Measurements from ENCODE around the gene BTC.
"Not testable (repeated sequence)": the region's sequence is repeated elsewhere in the genome, so short reads cannot be mapped to it uniquely, and the experiment has no call there.

Gene BTC

DNA sequence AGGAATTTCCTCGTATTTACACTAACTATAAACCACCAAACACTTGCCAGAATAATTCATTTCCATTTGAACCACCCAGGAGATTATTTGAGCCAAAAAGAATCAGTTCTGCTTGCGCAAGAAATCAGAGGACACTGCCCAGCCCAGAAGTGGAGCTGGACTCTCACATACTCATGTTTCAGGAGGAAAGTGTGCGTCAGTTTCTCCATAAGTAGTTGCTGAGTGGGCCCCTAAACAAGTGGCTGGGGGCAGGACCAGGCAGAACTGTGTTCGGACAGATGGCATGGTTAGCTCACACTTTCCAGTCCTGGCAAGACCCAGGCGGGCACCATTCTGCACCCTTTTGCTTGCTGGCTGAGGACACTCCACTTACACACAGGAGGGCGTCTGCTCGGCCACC lies 38.8 kb downstream of the BTC start:
- no peak for DNase-seq

DNA sequence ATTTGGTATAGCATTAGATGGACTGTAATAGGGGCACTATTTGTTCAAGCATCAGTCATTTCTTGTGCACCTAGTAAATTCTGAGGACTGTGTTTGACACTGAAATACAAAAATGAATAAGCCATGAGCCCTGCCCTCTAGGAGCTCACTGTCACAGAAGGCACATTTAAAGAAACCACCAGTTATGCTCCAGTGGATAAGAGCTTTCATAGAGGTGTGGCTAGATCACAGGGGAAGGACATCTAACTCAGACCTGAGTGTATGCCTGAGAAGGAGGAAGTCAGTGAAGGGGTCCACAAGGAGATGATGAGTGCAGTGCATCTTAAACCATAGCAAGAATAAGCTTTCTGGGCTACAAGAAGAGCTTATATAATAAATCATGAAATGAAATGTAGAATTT lies 40.1 kb downstream of the BTC start:
- no peak for DNase-seq

DNA sequence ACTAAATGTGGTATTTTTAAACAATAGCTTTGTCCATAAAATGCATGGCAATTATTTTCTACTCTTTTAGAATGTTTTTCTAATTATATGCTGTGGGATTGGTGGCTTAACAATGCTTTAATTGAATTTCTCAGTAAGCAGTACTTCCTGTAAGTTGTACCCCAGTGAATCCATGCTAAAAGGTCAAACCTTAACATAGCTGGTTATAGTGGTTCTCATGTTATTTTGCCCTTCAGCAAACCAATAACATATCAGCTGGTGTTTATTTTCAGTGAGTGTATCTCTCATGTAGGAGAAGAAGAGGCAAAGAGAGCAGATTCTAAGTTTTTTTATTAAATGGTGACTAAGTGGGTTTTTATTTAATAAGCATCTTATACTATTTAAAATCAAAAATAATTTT lies 41.5 kb downstream of the BTC start:
- no peak for DNase-seq

DNA sequence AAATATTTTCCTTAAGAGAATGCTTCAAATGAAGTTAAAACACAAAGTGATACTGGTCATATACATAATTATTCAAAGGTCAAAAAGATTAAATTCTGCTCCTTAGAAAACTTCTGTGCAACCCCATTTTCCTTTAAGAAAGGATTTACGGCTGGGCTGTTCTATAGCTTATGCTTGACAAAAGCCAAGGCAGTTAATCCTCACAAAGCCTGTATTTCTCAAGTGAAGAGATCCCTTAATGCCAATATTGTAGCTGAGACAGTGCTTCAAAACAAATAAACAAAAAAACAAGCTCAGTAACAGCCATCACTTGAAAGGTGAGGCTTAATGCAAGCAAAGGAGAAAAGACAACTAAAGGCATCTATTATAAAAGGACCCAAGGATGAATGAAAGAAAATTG lies 42.5 kb downstream of the BTC start:
- no peak for DNase-seq

DNA sequence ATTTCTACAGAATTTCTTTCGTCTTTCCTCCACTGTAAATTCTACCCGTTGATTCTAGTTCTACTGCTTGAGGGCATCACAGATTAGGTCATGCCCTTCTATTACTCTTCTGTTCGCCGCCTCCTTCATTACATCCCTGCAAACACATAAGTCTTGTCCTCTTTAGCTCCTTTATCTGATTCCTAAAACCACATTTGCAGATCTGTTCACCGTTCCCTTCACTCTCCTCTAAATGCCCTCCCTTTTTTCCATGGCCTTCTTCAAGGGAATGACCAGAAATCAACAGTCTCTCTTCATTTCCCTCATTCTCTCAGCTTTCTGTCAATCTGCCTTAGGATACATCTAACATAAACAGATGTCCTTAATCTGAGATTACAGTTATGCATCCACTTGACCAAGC lies 43.1 kb downstream of the BTC start:
- DNase-seq = no peak

DNA sequence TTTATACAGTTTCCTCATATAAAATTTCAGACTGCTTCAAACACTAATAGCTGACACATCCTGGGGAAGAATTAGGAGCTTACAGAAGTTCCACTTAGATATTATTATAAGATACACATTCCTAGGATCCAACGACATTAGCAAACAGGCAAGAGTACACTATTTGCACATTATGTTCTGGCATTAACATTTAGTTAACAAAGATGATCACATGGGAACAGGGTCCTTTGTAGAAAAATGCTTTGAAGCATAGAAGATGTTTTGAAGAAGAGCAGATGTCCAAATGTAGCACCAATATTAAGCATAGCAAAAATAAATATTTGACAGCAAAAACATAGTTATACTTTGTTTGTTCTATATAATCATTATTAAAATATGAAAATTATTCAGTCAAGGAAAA lies 52.1 kb downstream of the BTC start:
- no peak for DNase-seq

DNA sequence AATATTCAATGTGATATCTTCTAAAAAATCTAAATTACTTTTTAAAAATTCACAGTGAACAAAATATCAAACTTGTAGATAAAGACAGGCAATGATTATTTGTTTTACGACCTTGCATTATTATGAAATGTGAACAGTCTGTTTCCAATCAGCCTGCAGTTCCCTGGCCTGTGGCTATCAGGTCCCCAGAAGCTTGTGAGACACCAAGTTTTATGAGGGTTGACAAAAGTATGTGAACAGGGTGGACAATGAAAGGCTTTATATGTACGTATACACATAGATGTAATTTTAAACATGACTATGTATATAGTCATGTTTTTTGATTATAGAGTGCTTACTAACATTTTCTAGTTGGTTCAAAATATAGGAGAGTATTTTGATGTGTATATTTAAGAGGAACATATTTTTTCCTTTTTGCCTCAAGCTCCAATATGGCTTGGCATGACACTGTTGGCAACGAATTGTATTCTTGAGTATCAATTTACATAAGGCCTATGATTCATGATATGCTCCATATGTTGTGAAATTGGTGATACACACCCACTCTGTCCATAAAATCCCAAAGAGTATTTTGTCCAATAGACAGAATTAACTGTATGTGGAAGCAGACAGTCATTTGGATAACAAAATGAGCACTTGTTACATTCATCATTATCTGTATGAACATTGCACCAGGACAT lies 55.7 kb downstream of the BTC start:
- DNase-seq = no peak

DNA sequence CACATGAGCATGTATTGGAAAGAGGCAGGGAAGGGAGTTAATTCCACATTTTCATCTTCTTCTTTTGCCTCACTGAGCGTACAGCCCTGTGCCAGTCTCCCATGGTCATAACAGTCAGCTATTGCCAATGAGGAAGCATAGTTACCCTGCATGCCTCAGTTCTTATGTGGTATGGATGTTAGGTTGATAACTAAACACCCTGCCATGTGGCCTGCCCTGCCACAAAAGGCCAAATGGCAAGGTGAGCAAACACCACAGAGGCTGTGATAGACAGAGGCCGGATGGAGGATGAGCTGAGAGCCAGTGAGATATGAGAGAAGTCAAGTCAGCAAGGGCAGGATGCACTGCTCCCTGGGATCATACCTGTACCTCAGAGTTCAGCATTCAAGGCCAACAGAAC lies 59.3 kb downstream of the BTC start:
- DNase-seq = no peak

DNA sequence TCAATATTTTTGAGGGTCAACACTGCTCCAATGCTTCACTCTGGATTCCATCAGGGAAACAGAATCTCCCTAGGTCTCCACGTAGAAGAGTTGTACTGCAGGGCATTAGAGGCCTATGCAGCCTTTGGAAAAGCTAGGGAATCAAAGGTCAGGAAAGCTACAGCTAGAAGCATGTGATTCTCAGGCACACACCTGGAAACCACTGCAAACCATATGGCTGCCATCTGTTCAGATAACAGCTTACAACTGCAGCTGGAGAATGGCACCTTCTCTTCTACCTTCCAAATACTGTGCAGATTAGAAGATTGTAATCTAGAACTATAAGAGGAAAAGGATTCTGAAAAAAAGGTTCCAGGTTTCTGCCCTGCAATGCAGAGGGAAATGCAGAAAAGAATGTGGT lies 60.6 kb downstream of the BTC start:
- no peak for DNase-seq

DNA sequence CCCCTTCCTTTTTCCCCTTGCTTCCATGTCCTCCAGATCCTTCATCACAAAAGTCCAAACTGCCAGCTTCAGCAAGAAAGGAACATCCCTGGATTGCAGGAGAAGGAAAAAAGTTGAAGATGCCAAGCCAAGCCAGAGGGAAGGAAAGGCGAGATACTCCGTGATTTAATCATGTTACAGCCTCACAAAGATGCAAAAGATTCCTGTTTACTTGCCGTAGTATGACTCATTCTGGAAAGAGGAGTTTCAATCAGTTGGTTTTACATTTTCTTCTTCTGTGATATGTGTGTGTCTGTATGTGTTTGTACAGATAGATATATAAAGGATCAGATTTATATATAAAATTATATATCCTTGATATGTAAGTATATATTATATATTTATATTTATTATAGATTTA lies 69.3 kb downstream of the BTC start:
- no peak for DNase-seq

DNA sequence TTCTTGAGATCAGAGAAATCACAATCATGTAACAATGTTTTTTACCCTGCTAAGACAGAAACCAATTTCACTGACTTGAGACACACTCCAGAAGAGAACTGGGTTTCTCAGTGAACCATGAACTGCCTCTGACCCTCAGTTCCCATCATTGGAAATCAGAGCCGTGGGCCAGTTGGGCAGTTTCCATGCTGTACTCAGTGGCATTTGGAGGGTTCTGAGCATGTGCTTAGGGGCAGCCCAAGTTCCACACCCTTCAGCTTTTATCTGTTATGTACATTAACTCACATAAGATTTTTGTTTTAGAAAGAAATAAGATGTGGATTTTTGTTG lies 77.9 kb downstream of the BTC start:
- DNase-seq = no peak

DNA sequence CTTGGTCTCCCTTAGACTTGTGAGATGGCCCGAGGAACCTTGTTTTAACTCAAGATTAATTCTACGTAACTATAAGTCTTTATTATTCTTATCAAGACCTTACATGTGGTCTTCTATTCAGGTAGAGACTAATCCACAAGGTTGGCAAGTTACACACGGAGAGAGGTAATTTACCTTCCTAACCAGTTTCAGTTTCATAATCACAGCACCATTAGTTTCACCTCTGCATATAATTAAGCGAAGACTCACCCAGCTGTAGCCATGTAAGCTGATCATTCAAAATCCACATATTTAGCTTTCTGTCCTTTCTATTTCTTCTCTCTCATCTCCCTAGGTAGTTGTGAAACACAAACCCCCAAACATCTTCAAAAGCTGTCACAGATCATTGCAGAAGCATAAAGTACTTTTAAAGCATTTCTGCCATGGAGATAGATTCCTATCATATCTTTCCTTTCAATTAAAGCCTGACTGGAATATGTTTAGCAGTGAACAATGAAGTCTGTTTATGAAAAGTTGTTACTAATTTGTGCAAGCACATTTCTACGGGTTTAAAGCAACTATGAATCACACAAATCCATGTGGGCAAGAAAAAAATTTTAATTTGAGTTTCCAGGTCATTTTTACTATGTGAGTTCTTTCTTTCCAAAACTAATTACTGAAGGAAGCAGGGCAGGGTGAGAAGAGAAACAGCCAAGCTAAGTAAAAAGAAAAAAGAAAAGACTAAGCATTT lies 78.5 kb downstream of the BTC start:
- DNase-seq = no peak

DNA sequence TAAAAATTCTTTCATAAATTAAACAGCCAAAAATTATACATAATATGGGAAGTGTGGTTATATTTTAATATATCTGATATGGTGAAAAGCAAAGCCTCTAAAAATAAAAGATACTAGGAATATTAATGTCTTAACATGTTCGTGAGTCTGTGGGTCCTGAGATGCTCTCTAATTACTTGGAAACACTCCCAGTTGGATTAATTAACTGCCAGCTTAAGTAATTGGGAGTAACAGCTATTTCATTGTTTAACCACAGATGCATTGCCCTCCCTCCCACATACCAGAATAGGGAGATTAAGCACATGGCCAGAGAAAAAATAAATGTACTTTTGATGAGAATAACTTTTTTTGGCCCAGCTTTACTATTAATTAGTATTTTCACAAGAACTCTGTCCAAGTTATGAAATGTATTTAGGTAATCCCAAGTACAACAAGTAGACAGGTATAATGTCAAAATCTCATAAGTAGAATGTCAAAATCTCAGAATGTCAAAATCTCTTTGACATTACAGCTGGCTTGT lies 79.7 kb downstream of the BTC start:
- no peak for DNase-seq

DNA sequence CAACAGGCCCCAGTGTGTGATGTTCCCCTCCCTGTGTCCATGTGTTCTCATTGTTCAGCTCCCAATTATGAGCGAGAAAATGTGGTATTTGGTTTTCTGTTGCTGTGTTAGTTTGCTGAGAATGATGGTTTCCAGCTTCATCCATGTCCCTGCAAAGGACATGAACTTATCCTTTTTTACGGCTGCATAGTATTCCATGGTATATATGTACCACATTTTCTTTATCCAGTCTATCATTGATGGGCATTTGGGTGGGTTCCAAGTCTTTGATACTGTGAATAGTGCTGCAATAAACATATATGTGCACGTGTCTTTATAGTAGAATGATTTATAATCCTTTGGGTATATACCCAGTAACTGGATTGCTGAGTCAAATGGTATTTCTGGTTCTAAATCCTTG lies 86.2 kb downstream of the BTC start:
- DNase-seq = not testable (repeated sequence)
